GM13976 (cell line): ENCODE measurements around the gene KITLG.
A peak's percentile ranks its signal among the peaks of the same experiment; 100 is the strongest.
"Not testable (repeated sequence)": the region's sequence is repeated elsewhere in the genome, so short reads cannot be mapped to it uniquely, and the experiment has no call there.

ENCODE experiments used
- DNase-seq: peaks from one replicate; pipeline ENCODE4 v3.0.0; 2012; ENCODE audit warnings: low spot score
- in situ Hi-C: fragments of 300-500 bp; cut with MboI; formaldehyde crosslinking; loops from one replicate; pipeline ENCODE4 v1.12.0; 2022; ENCODE audit warnings: low sequenced_read_pairs, mixed read lengths, inconsistent platforms; ENCODE audit not compliant: unreplicated experiment
- TF ChIP-seq, protein P1 (sequence below): IDR thresholded peaks from 2 replicates; pipeline ENCODE4 v1.5.1; 2012; ENCODE audit warnings: borderline replicate concordance, mild to moderate bottlenecking; ENCODE audit not compliant: insufficient read depth; ENCODE audit errors: extremely low read depth, missing control alignments, control extremely low read depth

The KITLG gene, protein sequence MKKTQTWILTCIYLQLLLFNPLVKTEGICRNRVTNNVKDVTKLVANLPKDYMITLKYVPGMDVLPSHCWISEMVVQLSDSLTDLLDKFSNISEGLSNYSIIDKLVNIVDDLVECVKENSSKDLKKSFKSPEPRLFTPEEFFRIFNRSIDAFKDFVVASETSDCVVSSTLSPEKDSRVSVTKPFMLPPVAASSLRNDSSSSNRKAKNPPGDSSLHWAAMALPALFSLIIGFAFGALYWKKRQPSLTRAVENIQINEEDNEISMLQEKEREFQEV

DNA sequence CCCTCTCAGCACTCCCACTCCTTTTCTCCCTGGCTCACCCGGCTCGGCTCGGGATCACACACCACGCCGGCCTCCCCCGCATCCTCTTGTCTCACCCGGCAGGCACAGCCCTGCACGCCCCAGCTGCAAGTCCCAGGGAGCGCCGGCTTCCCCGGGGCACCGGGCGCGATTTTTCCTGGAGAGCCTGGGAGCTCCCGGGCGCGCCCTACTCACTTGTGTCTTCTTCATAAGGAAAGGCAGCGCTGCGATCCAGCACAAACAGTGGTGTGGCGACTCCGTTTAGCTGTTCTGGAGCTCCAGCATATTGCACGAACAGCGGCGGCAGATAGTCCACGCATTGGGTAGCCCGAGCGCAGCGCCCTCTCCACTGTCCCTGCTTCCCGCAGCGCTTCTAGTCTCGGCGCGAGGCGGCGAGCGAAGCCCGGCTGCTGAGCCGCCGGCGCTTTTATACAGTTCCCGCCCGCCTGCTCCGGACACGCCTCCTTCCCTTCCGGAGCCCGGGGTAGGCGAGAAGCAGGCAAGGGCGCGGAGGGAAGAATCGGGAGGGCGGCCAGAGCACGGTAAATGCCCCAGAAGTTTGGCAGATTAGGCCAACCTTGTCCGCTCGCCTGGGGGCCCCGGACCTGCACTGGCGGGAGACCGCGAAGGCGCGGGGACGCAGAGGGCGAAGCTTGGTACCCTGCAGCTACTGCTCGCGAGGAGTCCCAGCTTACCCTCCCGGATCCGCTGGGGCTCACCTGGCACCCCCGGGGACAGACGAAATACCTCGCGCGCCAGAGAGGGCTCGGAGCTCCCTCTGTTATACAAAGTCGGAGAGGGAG lies at the start of gene KITLG:
Gene KITLG (minus strand): TSS at position 421 of the 821 bp plus-strand sequence. CDS start 193 bp downstream, at position 228.
- TF ChIP-seq, protein P1, sequence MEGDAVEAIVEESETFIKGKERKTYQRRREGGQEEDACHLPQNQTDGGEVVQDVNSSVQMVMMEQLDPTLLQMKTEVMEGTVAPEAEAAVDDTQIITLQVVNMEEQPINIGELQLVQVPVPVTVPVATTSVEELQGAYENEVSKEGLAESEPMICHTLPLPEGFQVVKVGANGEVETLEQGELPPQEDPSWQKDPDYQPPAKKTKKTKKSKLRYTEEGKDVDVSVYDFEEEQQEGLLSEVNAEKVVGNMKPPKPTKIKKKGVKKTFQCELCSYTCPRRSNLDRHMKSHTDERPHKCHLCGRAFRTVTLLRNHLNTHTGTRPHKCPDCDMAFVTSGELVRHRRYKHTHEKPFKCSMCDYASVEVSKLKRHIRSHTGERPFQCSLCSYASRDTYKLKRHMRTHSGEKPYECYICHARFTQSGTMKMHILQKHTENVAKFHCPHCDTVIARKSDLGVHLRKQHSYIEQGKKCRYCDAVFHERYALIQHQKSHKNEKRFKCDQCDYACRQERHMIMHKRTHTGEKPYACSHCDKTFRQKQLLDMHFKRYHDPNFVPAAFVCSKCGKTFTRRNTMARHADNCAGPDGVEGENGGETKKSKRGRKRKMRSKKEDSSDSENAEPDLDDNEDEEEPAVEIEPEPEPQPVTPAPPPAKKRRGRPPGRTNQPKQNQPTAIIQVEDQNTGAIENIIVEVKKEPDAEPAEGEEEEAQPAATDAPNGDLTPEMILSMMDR: no peak
- in situ Hi-C loops: no loop called here
- DNase-seq: peak; percentile 74

DNA sequence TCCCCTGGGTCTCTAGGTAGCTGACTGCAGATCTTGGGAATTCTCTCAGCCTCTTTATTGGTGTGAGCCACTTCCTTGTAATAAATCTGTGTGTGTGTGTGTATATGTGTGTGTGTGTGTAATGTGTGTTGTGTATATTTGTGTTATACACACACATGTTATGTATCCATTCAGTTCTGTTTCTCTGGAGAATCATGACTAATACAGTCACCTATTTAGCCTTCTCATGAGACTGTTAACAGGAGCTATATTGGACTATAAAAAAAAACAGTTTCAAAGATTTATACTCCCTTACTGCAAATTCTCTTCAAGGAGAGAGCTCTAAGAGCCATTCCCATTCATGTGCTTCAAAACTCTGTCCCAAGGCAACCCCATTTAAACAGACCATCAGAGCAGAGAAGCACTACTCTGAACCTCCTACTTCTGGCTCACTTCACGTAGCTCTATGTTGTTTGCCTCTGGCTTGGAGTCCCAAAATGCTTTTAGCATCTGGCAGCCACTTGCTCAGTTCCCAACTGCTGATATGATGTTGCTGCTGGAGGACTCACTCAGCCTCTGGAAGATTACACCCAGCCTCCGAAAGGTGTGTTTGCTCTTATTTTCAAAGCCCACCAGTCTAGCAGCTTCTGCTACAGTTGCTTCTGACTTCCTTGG lies 48.7 kb upstream of the KITLG start:
- in situ Hi-C loops: loop anchor here (25.0 kb wide), 1 partner anchor 358 kb away; no protein-coding TSS in a partner anchor
- no peak for DNase-seq
- TF ChIP-seq, protein P1: no peak

DNA sequence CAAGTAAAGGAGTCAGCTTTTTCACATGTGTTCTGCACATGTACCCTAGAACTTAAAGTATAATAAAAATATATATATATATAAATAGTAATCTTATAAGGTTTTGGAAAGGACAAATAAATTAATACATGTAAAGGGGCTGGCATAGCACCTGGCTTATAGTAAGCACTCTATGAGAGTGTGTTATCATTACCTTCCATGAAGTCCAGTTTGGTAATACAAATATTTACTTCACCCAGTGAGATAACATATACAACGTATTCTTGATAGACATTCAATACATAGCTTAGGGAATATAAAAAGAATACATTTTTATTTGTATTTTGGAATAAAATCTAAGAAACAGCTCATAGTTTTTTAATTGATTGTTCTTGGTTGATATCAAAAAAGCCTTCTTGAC lies 47.8 kb upstream of the KITLG start:
- DNase-seq: not testable (repeated sequence)
- in situ Hi-C loops: loop anchor here (25.0 kb wide), 1 partner anchor 359 kb away; no protein-coding TSS in a partner anchor

DNA sequence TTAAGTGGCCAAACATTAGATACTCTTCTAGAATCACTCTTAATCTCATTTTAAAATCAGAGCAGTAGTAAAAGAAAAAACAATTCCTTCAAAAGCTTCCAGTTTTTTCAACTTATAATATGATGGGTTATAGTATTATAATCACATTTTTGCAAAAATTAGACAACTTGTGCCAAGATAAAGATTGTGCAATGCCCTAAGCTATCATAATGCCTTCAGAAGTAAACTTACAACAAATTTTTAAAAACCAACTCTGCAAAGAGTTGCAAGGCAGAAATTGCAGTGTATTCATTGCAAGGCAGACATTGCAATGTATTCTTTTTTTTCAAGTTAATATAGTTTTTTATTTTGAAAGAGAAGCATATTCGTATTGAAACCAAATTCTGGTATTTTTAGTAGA lies 47.2 kb upstream of the KITLG start:
- no peak for DNase-seq
- in situ Hi-C loops: loop anchor here (25.0 kb wide), 1 partner anchor 360 kb away; no protein-coding TSS in a partner anchor
- TF ChIP-seq, protein P1: no peak

DNA sequence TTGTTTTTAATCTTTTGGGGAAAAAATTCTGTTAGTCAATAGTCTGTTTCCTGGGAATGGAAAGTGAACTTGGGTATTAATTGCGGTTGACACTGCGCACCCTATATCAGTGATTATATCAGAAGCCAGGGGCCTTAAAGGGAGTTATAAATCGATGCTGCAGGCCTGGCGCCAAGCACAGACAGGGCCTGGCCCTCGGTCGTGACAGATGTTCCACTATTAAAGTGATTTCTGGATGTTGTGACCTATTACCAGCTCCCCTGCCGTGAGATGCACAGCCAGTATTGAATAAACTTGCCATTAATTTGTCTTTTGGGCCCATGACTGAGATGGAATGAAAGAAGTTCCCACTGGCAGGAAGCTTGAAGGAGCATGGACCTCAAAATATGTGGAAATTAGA lies 45.1 kb upstream of the KITLG start:
- TF ChIP-seq, protein P1: no peak
- in situ Hi-C loops: loop anchor here (25.0 kb wide), 1 partner anchor 362 kb away; no protein-coding TSS in a partner anchor
- no peak for DNase-seq

DNA sequence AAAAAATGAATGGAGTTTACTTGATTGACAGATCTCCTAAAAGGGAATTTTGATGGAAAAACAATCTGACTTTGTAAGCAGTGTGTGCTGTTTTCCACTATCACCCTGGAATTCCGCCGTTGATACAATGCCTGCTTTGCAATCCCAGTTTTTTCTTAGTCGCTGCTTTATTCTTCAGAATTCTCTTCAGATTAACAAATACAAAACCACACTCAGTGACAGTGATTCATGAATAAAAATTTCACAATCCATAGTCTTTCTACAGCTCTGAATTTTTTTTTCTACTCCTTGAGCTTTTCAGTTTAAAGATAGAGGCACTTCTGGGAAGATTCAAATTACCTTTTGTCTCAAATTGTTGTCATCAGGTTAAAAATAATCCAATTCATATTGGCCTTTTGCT lies 44.6 kb upstream of the KITLG start:
- in situ Hi-C loops: loop anchor here (25.0 kb wide), 1 partner anchor 362 kb away; no protein-coding TSS in a partner anchor
- DNase-seq: no peak

More for the DNA sequence above, 44.6 kb upstream of the KITLG start:
- TF ChIP-seq, protein P1: no peak
